GM23338 (cell line): ENCODE measurements around the gene ZSCAN5A. TPM values are rescaled to one million over a fixed set of nuclear protein-coding genes. Genes with fewer than 3 reads are reported as not detected.
"Not testable (repeated sequence)": the region's sequence is repeated elsewhere in the genome, so short reads cannot be mapped to it uniquely, and the experiment has no call there.

Source experiments
- ATAC-seq: fragments of 200-7000 bp; cut with Tn5 transposase; 3 replicates; pipeline ENCODE4 v1.9.1; 2020
- DNase-seq: peaks from one replicate; pipeline ENCODE4 v3.0.0-alpha.2; 2015; ENCODE audit warnings: low spot score
- H2AFZ ChIP-seq: fragments of 200-600 bp; sonication (generic); 2 replicates; pipeline ENCODE4 v1.8.0; 2016; ENCODE audit warnings: antibody characterized with exemption, mild to moderate bottlenecking, moderate library complexity
- H3F3A ChIP-seq: fragments of 200-600 bp; sonication (generic); replicated peaks from 2 replicates; pipeline ENCODE4 v1.8.0; 2017; ENCODE audit warnings: antibody characterized with exemption, mixed run types, low read depth
- H3K27ac ChIP-seq: fragments of 200-600 bp; sonication (generic); 2 replicates; pipeline ENCODE4 v1.6.1; 2016; ENCODE audit warnings: low read depth
- H3K27me3 ChIP-seq: fragments of 200-600 bp; sonication (generic); 2 replicates; pipeline ENCODE4 v1.8.0; 2016; ENCODE audit warnings: mild to moderate bottlenecking, mixed run types, moderate library complexity; ENCODE audit not compliant: insufficient read depth
- H3K36me3 ChIP-seq: fragments of 200-600 bp; sonication (generic); 2 replicates; pipeline ENCODE4 v1.8.0; 2016; ENCODE audit warnings: mild to moderate bottlenecking; ENCODE audit not compliant: insufficient read depth
- H3K4me1 ChIP-seq: fragments of 200-600 bp; sonication (generic); 2 replicates; pipeline ENCODE4 v1.8.0; 2016; ENCODE audit warnings: mild to moderate bottlenecking, moderate library complexity; ENCODE audit not compliant: insufficient read depth
- H3K4me2 ChIP-seq: fragments of 200-600 bp; sonication (generic); 2 replicates; pipeline ENCODE4 v1.7.1; 2017; ENCODE audit warnings: mixed run types
- H3K4me3 ChIP-seq: fragments of 200-600 bp; sonication (generic); 2 replicates; pipeline ENCODE4 v1.6.1; 2016; ENCODE audit warnings: mixed run types
- H3K79me2 ChIP-seq: fragments of 200-600 bp; sonication (generic); replicated peaks from 2 replicates; pipeline ENCODE4 v1.8.0; 2017; ENCODE audit warnings: mild to moderate bottlenecking; ENCODE audit not compliant: insufficient read depth
- H3K9me2 ChIP-seq: fragments of 200-600 bp; sonication (generic); 2 replicates; pipeline ENCODE4 v1.8.0; 2017; ENCODE audit not compliant: insufficient read depth
- H4K20me1 ChIP-seq: fragments of 200-600 bp; sonication (generic); replicated peaks from 2 replicates; pipeline ENCODE4 v1.8.0; 2017; ENCODE audit warnings: mild to moderate bottlenecking; ENCODE audit not compliant: insufficient read depth
- H3K27ac Mint-ChIP-seq: 2 replicates; pipeline ENCODE4 v1.8.0; 2020; ENCODE audit warnings: inconsistent platforms, mild to moderate bottlenecking, moderate library complexity, mixed read lengths
- H3K27me3 Mint-ChIP-seq: 3 replicates; pipeline ENCODE4 v1.8.0; 2022; ENCODE audit warnings: low read depth, mild to moderate bottlenecking, moderate library complexity, mixed read lengths, inconsistent platforms; ENCODE audit not compliant: insufficient read depth, poor library complexity
- H3K36me3 Mint-ChIP-seq: 3 replicates; pipeline ENCODE4 v1.8.0; 2021; ENCODE audit warnings: low read depth, mild to moderate bottlenecking, inconsistent platforms, moderate library complexity, mixed read lengths
- H3K4me1 Mint-ChIP-seq: 3 replicates; pipeline ENCODE4 v1.8.0; 2020; ENCODE audit warnings: mild to moderate bottlenecking, inconsistent platforms, mixed read lengths
- H3K4me3 Mint-ChIP-seq: 3 replicates; pipeline ENCODE4 v1.8.0; 2021; ENCODE audit warnings: moderate library complexity, mild to moderate bottlenecking, inconsistent platforms, mixed read lengths
- H3K9me3 Mint-ChIP-seq: 3 replicates; pipeline ENCODE4 v1.8.0; 2020; ENCODE audit warnings: moderate library complexity, mild to moderate bottlenecking, inconsistent platforms, mixed read lengths
- NANOG ChIP-seq: IDR thresholded peaks from 2 replicates; pipeline ENCODE4 v1.6.1; 2016; ENCODE audit warnings: antibody characterized with exemption, borderline replicate concordance
- POLR2AphosphoS5 ChIP-seq: IDR thresholded peaks from 2 replicates; pipeline ENCODE4 v1.6.1; 2016; ENCODE audit warnings: antibody characterized with exemption, low read depth
- STAT1 ChIP-seq: IDR thresholded peaks from one replicate; pipeline ENCODE4 v1.6.1; 2016; ENCODE audit warnings: antibody characterized with exemption; ENCODE audit not compliant: unreplicated experiment
- ZNF331 ChIP-seq: fragments of 250-450 bp; sonication (Bioruptor Pico); IDR thresholded peaks from 2 replicates; pipeline ENCODE4 v1.5.0; 2020; ENCODE audit warnings: low read depth, mild to moderate bottlenecking, moderate library complexity
- polyA plus RNA-seq: library from polyadenylated mRNA; unstranded; fragments of >200 nt; fragmentation: Nextera tagmentation; extraction: Ambion mirVana; gene quantifications from 2 replicates; pipeline ENCODE4 v1.2.1, GENCODE V29; 2016
- total RNA-seq: library from RNA; depleted of rRNA; stranded (reverse); fragments of >200 nt; shearing (Covaris generic); gene quantifications from 2 replicates; pipeline ENCODE4 v1.2.3, GENCODE V29; 2014
- TF ChIP-seq, protein P1 (sequence below), 2 experiments: fragments of 200-600 bp in 1 of 2; sonication (generic) in 1 of 2; conservative IDR thresholded peaks; 2 replicates each; pipeline versions ENCODE4 v1.5.1 to v1.6.1; 2016 to 2017; ENCODE audit warnings: antibody characterized with exemption in 2 of 2, low read depth in 2 of 2, mild to moderate bottlenecking in 2 of 2, moderate library complexity in 1 of 2
- TF ChIP-seq, protein P2 (sequence below): IDR thresholded peaks from one replicate; pipeline ENCODE4 v1.6.1; 2018; ENCODE audit warnings: antibody characterized with exemption; ENCODE audit not compliant: unreplicated experiment
- TF ChIP-seq, protein P3 (sequence below): fragments of 250-450 bp; sonication (Bioruptor Pico); IDR thresholded peaks from 2 replicates; pipeline ENCODE4 v1.5.0; 2020; ENCODE audit warnings: mild to moderate bottlenecking, moderate library complexity

ZSCAN5A gene
- total and polyA plus RNA-seq, 2 experiments from 2014 or later: 10.2 to 12.5 TPM

DNA sequence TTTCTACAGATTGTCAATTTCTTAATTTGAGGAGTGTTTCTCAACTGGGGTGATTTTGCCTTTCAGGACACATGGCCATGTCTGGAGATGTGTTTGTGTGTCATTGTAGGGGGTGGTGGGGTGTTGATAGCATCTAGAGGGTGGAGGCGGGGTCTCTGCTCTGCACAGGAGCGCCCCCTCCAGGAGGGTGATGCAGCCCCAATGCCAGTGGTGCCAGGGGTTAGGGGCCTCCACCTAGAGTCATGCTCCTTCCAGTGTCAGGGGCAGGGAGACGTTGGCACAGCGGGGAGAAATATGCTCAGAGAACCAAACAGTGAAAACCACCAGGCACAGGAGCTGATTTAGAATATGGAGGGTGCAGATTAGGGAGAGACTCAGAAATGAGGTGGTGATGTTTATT lies 68.9 kb downstream of the ZSCAN5A start:
- not testable (repeated sequence) for DNase-seq, H4K20me1 ChIP-seq, H3K27me3 Mint-ChIP-seq, H3K36me3 Mint-ChIP-seq, H3K9me2 ChIP-seq, H3K27me3 ChIP-seq, H3K9me3 Mint-ChIP-seq, H3K27ac Mint-ChIP-seq, H2AFZ ChIP-seq, H3K4me1 Mint-ChIP-seq, H3K4me1 ChIP-seq, H3K4me2 ChIP-seq, H3K36me3 ChIP-seq, H3K27ac ChIP-seq, H3K4me3 Mint-ChIP-seq, H3K4me3 ChIP-seq, H3K79me2 ChIP-seq, H3F3A ChIP-seq
- peak; percentile 95 for ATAC-seq
- TF ChIP-seq, protein P1, sequence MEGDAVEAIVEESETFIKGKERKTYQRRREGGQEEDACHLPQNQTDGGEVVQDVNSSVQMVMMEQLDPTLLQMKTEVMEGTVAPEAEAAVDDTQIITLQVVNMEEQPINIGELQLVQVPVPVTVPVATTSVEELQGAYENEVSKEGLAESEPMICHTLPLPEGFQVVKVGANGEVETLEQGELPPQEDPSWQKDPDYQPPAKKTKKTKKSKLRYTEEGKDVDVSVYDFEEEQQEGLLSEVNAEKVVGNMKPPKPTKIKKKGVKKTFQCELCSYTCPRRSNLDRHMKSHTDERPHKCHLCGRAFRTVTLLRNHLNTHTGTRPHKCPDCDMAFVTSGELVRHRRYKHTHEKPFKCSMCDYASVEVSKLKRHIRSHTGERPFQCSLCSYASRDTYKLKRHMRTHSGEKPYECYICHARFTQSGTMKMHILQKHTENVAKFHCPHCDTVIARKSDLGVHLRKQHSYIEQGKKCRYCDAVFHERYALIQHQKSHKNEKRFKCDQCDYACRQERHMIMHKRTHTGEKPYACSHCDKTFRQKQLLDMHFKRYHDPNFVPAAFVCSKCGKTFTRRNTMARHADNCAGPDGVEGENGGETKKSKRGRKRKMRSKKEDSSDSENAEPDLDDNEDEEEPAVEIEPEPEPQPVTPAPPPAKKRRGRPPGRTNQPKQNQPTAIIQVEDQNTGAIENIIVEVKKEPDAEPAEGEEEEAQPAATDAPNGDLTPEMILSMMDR (conservative IDR thresholded peaks at IDR 0.05; ENCODE audit: low read depth in 2 of 2): peak; percentile 38 to 57

DNA sequence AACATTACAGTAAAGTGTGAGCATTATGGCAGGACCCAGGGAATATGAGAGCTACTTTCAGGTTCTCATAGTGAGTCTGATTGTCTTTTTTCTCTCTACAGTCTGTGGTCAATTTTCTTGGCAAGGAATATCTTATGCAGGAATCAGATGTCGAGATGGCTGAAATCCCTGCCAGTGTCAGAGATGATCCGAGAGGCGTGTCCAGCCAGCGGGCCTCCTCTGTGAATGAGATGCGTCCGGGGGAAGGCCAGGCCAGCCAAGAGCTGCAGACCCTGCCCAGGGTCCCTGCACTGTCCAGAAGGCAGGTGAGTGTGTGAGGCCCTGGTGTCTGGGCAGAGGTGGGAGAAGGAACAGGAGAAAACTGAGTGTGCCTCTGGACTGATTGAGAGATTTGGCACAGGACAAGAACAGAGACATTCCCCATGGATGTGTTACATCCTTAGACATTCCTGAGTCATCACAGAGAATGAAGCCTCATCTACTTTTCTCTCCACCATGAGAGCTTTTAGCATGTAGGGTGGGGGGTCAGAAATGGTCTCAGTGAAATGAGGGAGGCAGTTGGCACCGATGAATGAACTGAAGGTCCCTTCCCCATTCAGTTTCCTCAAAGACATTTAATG lies 69.4 kb downstream of the ZSCAN5A start:
- H2AFZ ChIP-seq: no peak overlapping the region
- no peaks in the 10 kb centered on the region for H3K9me2 ChIP-seq
- H3K27me3 Mint-ChIP-seq: peaks cover 11% of the 10 kb centered on the region
- no peak overlapping the region for H3K4me3 ChIP-seq
- no peaks in the 10 kb centered on the region for H4K20me1 ChIP-seq
- H3K4me2 ChIP-seq: no peak overlapping the region
- H3K79me2 ChIP-seq: no peaks in the 10 kb centered on the region
- no peak overlapping the region for H3K27ac ChIP-seq
- H3K36me3 ChIP-seq: no peaks in the 10 kb centered on the region
- no peaks in the 10 kb centered on the region for H3K4me1 Mint-ChIP-seq
- H3K27me3 ChIP-seq: no peaks in the 10 kb centered on the region
- no peaks in the 10 kb centered on the region; the same call in 2 of the 3 replicates for H3K9me3 Mint-ChIP-seq
- no peaks in the 10 kb centered on the region for H3K4me1 ChIP-seq
- 0 out of 2 replicates have a peak overlapping the region, but pooled peaks have one; percentile 63 for H3K27ac Mint-ChIP-seq
- peaks cover 3% of the 10 kb centered on the region; the same call in 1 of the 3 replicates for H3K36me3 Mint-ChIP-seq
- DNase-seq (no peak), ATAC-seq (no peak)
- no peaks in the 10 kb centered on the region for H3F3A ChIP-seq
- no peak overlapping the region for H3K4me3 Mint-ChIP-seq
- TF ChIP-seq, protein P1 (conservative IDR thresholded peaks at IDR 0.05; ENCODE audit: low read depth in 2 of 2): no peak
- TF ChIP-seq NANOG: no peak
- no peak for TF ChIP-seq STAT1
- TF ChIP-seq, protein P2, sequence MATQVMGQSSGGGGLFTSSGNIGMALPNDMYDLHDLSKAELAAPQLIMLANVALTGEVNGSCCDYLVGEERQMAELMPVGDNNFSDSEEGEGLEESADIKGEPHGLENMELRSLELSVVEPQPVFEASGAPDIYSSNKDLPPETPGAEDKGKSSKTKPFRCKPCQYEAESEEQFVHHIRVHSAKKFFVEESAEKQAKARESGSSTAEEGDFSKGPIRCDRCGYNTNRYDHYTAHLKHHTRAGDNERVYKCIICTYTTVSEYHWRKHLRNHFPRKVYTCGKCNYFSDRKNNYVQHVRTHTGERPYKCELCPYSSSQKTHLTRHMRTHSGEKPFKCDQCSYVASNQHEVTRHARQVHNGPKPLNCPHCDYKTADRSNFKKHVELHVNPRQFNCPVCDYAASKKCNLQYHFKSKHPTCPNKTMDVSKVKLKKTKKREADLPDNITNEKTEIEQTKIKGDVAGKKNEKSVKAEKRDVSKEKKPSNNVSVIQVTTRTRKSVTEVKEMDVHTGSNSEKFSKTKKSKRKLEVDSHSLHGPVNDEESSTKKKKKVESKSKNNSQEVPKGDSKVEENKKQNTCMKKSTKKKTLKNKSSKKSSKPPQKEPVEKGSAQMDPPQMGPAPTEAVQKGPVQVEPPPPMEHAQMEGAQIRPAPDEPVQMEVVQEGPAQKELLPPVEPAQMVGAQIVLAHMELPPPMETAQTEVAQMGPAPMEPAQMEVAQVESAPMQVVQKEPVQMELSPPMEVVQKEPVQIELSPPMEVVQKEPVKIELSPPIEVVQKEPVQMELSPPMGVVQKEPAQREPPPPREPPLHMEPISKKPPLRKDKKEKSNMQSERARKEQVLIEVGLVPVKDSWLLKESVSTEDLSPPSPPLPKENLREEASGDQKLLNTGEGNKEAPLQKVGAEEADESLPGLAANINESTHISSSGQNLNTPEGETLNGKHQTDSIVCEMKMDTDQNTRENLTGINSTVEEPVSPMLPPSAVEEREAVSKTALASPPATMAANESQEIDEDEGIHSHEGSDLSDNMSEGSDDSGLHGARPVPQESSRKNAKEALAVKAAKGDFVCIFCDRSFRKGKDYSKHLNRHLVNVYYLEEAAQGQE: no peak
- TF ChIP-seq, protein P3, sequence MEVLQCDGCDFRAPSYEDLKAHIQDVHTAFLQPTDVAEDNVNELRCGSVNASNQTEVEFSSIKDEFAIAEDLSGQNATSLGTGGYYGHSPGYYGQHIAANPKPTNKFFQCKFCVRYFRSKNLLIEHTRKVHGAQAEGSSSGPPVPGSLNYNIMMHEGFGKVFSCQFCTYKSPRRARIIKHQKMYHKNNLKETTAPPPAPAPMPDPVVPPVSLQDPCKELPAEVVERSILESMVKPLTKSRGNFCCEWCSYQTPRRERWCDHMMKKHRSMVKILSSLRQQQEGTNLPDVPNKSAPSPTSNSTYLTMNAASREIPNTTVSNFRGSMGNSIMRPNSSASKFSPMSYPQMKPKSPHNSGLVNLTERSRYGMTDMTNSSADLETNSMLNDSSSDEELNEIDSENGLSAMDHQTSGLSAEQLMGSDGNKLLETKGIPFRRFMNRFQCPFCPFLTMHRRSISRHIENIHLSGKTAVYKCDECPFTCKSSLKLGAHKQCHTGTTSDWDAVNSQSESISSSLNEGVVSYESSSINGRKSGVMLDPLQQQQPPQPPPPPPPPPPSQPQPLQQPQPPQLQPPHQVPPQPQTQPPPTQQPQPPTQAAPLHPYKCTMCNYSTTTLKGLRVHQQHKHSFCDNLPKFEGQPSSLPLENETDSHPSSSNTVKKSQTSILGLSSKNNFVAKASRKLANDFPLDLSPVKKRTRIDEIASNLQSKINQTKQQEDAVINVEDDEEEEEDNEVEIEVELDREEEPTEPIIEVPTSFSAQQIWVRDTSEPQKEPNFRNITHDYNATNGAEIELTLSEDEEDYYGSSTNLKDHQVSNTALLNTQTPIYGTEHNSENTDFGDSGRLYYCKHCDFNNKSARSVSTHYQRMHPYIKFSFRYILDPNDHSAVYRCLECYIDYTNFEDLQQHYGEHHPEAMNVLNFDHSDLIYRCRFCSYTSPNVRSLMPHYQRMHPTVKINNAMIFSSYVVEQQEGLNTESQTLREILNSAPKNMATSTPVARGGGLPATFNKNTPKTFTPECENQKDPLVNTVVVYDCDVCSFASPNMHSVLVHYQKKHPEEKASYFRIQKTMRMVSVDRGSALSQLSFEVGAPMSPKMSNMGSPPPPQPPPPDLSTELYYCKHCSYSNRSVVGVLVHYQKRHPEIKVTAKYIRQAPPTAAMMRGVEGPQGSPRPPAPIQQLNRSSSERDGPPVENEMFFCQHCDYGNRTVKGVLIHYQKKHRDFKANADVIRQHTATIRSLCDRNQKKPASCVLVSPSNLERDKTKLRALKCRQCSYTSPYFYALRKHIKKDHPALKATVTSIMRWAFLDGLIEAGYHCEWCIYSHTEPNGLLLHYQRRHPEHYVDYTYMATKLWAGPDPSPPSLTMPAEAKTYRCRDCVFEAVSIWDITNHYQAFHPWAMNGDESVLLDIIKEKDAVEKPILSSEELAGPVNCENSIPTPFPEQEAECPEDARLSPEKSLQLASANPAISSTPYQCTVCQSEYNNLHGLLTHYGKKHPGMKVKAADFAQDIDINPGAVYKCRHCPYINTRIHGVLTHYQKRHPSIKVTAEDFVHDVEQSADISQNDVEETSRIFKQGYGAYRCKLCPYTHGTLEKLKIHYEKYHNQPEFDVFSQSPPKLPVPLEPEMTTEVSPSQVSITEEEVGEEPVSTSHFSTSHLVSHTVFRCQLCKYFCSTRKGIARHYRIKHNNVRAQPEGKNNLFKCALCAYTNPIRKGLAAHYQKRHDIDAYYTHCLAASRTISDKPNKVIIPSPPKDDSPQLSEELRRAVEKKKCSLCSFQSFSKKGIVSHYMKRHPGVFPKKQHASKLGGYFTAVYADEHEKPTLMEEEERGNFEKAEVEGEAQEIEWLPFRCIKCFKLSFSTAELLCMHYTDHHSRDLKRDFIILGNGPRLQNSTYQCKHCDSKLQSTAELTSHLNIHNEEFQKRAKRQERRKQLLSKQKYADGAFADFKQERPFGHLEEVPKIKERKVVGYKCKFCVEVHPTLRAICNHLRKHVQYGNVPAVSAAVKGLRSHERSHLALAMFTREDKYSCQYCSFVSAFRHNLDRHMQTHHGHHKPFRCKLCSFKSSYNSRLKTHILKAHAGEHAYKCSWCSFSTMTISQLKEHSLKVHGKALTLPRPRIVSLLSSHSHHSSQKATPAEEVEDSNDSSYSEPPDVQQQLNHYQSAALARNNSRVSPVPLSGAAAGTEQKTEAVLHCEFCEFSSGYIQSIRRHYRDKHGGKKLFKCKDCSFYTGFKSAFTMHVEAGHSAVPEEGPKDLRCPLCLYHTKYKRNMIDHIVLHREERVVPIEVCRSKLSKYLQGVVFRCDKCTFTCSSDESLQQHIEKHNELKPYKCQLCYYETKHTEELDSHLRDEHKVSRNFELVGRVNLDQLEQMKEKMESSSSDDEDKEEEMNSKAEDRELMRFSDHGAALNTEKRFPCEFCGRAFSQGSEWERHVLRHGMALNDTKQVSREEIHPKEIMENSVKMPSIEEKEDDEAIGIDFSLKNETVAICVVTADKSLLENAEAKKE (CRISPR knock-in tag): no peak
- TF ChIP-seq ZNF331 (CRISPR knock-in tag): no peak
- no peak for TF ChIP-seq POLR2AphosphoS5
